HuH-7.5 (cell line): Measurements from ENCODE around the gene OR4C3.
"Not testable (repeated sequence)": the region's sequence is repeated elsewhere in the genome, so short reads cannot be mapped to it uniquely, and the experiment has no call there.

Experiments
- DNase-seq: peaks from one replicate; pipeline ENCODE4 v3.0.0; 2011; ENCODE audit warnings: low spot score

The OR4C3 gene

GRCh38 chr11:48324620-48325019, at the start of gene OR4C3:
TSS of gene OR4C3 (plus strand) at chr11:48324920. CDS start at chr11:48325022, 102 bp downstream.
- not testable (repeated sequence) for DNase-seq

- no peak for DNase-seq
Measured at GRCh38 chr11:48305923-48306322, 18.8 kb upstream of the OR4C3 start, which contains the start of gene OR4S1. TSS of gene OR4S1 (plus strand) at chr11:48306223. CDS start at chr11:48306223, 0 bp downstream.

- DNase-seq = peak; percentile 9
Measured at GRCh38 chr11:48307760-48308386, 16.8 kb upstream of the OR4C3 start.

GRCh38 chr11:48313590-48313989, 11.1 kb upstream of the OR4C3 start:
- not testable (repeated sequence) for DNase-seq

GRCh38 chr11:48319813-48320212, 4.9 kb upstream of the OR4C3 start:
- not testable (repeated sequence) for DNase-seq

GRCh38 chr11:48341466-48341865, 16.7 kb downstream of the OR4C3 start:
- no peak for DNase-seq

- not testable (repeated sequence) for DNase-seq
Measured at GRCh38 chr11:48342505-48342904, 17.8 kb downstream of the OR4C3 start.

GRCh38 chr11:48346286-48346685, 21.6 kb downstream of the OR4C3 start:
- not testable (repeated sequence) for DNase-seq

GRCh38 chr11:48354013-48354412, 29.3 kb downstream of the OR4C3 start:
- no peak for DNase-seq

GRCh38 chr11:48354677-48355076, 30.0 kb downstream of the OR4C3 start:
- no peak for DNase-seq

- DNase-seq = not testable (repeated sequence)
Measured at GRCh38 chr11:48361289-48361688, 36.6 kb downstream of the OR4C3 start.

GRCh38 chr11:48366365-48366764, 41.6 kb downstream of the OR4C3 start, which contains the start of gene OR4C5:
TSS of gene OR4C5 (minus strand) at chr11:48366465. CDS start at chr11:48366465, 0 bp downstream.
- no peak for DNase-seq
